Measurements from ENCODE around the gene FYN.

Gene FYN

DNA sequence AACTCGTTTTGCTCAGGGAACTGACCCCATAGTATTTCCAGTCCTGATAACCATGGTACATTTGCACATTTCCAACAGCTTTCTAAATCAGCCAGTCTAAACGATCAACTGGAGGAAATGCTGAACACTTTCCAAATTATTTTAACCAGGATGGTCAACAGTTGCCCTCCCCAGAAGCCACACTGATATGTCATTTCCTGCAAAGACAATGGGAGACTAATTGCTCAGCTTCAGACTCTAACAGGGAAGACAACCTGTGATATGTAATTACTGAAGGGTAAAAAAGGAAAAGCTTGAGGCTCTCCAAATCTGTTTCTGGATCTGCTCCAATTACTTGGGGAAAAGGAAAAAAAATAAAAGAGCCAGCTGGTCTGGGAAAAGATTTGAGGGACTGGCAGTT, 88.8 kb downstream of the FYN start:
- no peak for DNase-seq

DNA sequence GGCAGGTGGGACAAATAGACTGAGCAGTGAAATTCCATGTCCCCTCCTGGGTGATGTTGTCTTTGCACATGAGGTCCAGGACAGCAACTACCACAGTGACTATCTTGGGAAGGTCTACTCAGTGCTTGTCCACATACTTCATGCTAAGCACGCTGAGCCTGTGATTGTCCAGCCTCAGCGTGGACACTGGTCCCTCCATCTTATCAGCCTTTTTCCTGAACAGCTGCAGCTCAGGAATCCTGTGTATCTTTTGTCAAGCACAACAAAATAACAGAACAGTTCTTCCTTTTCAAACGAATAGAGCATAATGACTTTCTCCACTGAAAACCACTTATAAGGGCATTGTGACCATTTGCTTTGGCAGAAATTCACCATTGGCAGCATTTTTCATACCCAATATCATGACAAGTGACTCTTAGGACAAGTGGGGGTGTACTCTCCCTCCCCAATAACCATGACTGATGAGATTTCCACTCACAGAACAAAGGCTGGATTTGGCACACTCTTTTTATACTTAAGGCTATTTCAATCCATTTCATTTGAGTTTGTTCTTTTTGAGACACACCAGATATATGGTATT, 90.3 kb downstream of the FYN start:
- no peak for DNase-seq

- no peak for DNase-seq
Observed at GRCh38 chr6:111782192-111782809, 91.0 kb downstream of the FYN start.

GRCh38 chr6:111781041-111781708, 92.1 kb downstream of the FYN start:
- DNase-seq: no peak

GRCh38 chr6:111780393-111780792, 92.9 kb downstream of the FYN start:
- no peak for DNase-seq

GRCh38 chr6:111779660-111780059, 93.6 kb downstream of the FYN start:
- no peak for DNase-seq

GRCh38 chr6:111779031-111779430, 94.2 kb downstream of the FYN start:
- no peak for DNase-seq

DNA sequence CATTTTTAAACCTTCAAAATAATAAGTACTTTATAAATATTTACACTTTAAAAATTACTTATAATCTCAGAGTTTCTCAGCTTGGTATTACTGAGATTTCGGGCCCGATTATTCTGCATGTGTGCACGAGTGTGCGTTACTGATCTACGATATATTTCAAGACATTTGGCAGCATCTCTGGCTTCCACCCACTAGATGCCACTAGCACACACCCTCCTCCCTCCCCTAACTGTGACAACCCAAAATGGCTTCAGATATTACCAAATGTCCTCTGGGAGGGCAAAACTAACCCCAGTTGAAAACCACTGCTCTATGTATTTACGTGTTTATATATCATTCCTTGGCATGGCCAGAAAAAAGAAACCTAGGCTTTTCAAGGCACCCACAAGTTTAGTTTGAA, 95.9 kb downstream of the FYN start:
- no peak for DNase-seq

DNA sequence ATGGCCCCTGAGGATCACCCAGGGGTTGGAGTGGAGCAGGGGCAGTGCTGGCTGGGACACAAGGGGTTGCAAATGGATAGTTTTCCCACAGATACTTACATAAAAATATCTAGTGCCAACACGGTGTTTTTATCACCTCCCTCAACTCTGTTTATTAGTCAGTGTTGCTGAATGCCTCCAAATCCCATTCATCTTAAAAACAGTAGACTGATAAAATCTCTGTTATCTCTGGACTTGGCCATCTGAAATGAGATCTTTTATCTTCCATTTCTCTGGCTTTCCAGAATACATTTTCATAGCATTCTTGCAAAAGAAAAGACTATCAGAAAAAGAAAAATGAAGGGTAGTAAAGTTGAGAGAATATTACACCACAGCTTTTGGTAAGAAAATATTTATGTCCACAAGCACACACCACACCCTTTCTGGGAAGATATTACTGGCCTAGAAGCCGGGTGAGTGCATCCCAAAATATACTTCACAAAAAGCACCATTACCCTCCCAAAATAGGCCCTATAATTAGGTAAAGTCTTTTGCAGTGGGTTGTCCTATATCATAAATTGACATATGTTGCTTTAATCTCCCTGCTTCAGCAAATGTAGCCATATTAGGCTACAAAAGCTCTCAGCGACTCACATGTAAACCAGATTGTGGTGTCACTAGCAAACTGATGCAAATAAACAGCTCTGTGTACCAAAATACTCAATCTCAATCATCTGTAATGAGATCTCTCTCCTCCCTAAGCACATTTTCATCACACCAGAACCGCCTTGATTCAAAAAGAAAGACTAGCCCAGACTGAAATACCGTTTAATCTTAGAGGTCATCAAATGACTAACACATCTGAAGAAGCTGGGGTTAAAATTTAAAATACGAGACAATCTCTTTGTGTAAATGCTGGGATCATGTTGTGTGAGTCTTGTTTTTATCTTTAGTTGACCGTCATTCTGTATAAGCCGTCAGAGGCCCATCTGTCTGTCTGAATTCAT, 96.7 kb downstream of the FYN start:
- no peak for DNase-seq

DNA sequence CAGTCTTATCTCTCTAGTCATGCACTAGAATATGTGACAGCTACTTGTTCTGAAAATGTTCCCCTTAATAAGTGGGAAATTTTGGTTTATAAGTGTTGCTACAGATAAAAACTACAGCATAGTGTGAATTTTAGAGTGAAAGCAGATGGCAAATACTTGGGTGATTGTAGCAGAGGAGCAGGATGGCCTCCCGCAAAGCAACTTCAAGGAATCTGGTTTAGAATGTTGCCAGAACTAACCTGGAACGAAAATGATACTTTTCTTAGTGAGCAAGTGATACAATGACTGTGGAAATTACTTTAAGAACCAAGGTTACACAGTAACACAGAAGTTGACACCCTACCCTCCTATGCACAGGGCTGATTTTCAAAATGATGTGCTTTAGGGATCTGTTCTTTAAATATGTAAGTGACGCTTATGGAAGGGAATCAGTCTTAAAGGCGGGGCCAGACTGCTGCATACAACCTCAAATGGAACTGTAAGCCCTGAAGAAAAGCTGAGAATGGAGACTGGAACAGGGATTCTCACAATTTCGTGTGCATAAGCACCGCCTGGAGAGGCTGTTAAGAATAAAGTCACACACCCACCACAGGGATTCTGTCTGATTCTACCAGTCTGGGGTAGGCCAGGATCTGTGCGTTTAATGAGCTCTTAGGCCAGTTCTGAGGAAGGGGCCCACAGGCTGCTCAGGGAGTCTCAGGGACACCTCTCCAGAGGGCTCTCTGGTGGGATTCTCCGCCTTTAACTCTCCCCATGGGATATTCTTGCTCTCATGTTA, 97.9 kb downstream of the FYN start:
- DNase-seq: no peak

DNA sequence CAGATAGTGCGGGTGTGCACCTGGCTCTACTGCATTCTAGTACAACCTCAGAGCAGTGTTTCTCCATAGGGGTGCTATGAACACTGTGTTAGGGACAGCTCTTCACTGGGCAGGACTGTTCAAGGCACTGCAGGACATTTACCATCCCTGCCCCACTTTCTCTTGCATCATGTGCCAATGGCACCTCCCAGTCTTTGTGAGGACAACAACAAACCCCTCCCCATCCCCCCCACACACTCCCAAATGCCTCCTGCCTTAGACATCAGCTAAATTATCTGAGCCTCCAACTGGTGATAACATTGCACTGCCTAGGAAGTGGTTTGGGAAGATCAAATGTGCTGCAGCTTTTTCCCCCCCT, 98.9 kb downstream of the FYN start:
- DNase-seq: no peak

- no peak for DNase-seq
Observed at GRCh38 chr6:111773501-111774345, 99.5 kb downstream of the FYN start.

- no peak for DNase-seq
Observed at GRCh38 chr6:111772381-111772780, 100.9 kb downstream of the FYN start.

DNA sequence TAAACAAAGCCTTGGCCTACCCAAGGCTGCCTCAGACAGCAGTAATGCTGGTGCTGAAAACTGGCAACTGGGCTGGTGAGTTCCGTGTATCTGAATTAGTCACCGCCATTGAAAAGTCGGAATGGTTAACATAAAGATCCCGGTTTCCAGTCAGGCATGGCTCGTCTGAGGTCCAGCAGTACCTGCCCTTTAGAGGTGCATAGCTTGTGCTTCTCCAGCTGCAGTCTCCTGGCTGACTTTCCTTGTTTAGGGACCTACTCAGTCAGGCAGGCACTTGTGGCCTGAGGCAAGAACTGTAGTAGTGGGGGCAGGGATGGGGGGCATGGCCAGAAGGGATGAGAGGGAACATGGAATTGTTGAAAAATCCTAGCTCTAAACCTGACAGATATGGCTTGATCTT, 101.6 kb downstream of the FYN start:
- no peak for DNase-seq

- DNase-seq: no peak
Observed at GRCh38 chr6:111771094-111771432, 102.2 kb downstream of the FYN start.

DNA sequence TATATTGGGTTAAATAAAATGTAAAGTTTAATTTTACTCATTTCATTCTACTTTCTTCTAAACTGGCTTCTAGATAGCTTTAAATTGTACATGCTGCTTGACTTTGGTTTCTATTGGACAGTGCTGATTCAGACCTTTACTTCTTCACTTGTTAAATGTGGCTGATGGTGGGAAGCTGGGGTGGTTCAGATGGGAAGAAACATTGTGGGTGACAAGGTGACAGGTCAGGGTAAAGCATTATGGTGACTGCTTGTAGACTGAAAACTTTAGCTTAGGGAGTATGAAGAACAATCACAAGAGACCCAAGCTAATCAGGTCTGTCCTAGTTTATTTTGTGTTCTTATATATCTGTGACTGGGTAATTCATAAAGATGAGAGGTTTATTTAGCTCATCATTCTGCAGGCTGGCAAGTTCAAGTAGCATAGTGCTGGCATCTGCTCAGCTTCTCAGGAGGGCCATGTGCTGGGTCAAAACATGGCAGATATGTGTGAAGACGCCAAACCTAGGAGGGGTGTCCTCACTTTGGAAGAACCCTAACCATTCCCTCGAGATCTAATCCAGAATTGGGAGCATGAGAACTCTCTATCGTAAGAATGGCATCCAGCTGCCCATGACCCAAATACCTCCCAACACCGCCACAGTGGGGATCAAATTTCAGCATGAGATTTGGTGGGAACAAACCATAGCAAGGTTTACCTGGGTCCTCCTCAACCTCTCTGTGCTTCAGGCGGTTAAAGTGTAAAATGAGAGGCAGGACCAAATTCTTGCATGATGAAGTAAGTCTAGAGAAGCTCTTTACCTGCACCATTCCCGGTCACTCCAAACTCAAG, 102.8 kb downstream of the FYN start:
- no peak for DNase-seq

- no peak for DNase-seq
Observed at GRCh38 chr6:111769365-111770152, 103.7 kb downstream of the FYN start.

- no peak for DNase-seq
Observed at GRCh38 chr6:111768431-111768770, 104.9 kb downstream of the FYN start.

GRCh38 chr6:111767752-111768430, 105.4 kb downstream of the FYN start:
- DNase-seq: no peak

Data from stimulated activated CD4-positive, alpha-beta T cell treated with anti-CD3 and anti-CD28 coated beads, Interleukin-4, amount 100 ng/mL, for 1 hour (primary cell).